Hepatocyte (in vitro differentiated cells): ENCODE data around the gene GLRX2.

Source experiments
- EZH2 ChIP-seq: fragments of 200-600 bp; sonication (generic); IDR thresholded peaks from 2 replicates; pipeline ENCODE4 v1.6.1; 2016; ENCODE audit warnings: antibody characterized with exemption, mild to moderate bottlenecking, borderline replicate concordance
- EZH2phosphoT487 ChIP-seq: fragments of 200-600 bp; sonication (generic); IDR thresholded peaks from one replicate; pipeline ENCODE4 v1.6.1; 2018; ENCODE audit warnings: antibody characterized with exemption, mild to moderate bottlenecking, low read depth, moderate library complexity; ENCODE audit not compliant: unreplicated experiment, severe bottlenecking
- TF ChIP-seq, protein P1 (sequence below): fragments of 200-600 bp; sonication (generic); IDR thresholded peaks from 2 replicates; pipeline ENCODE4 v1.5.1; 2016; ENCODE audit warnings: antibody characterized with exemption, mild to moderate bottlenecking; ENCODE audit not compliant: poor library complexity

- TF ChIP-seq EZH2 (no peak), EZH2phosphoT487 (no peak)
- TF ChIP-seq, protein P1, sequence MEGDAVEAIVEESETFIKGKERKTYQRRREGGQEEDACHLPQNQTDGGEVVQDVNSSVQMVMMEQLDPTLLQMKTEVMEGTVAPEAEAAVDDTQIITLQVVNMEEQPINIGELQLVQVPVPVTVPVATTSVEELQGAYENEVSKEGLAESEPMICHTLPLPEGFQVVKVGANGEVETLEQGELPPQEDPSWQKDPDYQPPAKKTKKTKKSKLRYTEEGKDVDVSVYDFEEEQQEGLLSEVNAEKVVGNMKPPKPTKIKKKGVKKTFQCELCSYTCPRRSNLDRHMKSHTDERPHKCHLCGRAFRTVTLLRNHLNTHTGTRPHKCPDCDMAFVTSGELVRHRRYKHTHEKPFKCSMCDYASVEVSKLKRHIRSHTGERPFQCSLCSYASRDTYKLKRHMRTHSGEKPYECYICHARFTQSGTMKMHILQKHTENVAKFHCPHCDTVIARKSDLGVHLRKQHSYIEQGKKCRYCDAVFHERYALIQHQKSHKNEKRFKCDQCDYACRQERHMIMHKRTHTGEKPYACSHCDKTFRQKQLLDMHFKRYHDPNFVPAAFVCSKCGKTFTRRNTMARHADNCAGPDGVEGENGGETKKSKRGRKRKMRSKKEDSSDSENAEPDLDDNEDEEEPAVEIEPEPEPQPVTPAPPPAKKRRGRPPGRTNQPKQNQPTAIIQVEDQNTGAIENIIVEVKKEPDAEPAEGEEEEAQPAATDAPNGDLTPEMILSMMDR: no peak
Observed at GRCh38 chr1:193144999-193145398, 39.8 kb upstream of the GLRX2 start.
